Liver (tissue), 3 donors: ENCODE data around the gene OR8D2.
"Not testable (repeated sequence)": the region's sequence is repeated elsewhere in the genome, so short reads cannot be mapped to it uniquely, and the experiment has no call there.

Experiments used
- ATF3 ChIP-seq: IDR thresholded peaks from 2 replicates; pipeline ENCODE4 v1.6.1; 2016; ENCODE audit warnings: antibody characterized with exemption
- CTCF ChIP-seq: fragments of 150-350 bp; IDR thresholded peaks from 2 replicates; pipeline ENCODE4 v1.5.1; 2017; ENCODE audit warnings: improper control_type of control experiment, low read depth, low read length; ENCODE audit not compliant: missing input control
- FOXA2 ChIP-seq: IDR thresholded peaks from 2 replicates; pipeline ENCODE4 v1.6.1; 2016; ENCODE audit warnings: antibody characterized with exemption
- GABPA ChIP-seq, 2 donors: IDR thresholded peaks in 1 of 2; conservative IDR thresholded peaks in 1 of 2; 2 replicates each; pipeline ENCODE4 v1.6.1; 2016; ENCODE audit warnings: antibody characterized with exemption in 2 of 2, mild to moderate bottlenecking in 1 of 2, moderate library complexity in 1 of 2
- JUND ChIP-seq, 2 donors: IDR thresholded peaks; 2 replicates each; pipeline ENCODE4 v1.6.1; 2016; ENCODE audit warnings: antibody characterized with exemption in 2 of 2
- MAX ChIP-seq: IDR thresholded peaks from 2 replicates; pipeline ENCODE4 v1.6.1; 2016; ENCODE audit warnings: antibody characterized with exemption
- NR2F2 ChIP-seq: IDR thresholded peaks from 2 replicates; pipeline ENCODE4 v1.6.1; 2016; ENCODE audit warnings: antibody characterized with exemption
- RAD21 ChIP-seq, 2 donors: IDR thresholded peaks; 2 replicates each; pipeline ENCODE4 v1.6.1; 2016; ENCODE audit warnings: antibody characterized with exemption in 2 of 2, mild to moderate bottlenecking in 2 of 2
- REST ChIP-seq: IDR thresholded peaks from 2 replicates; pipeline ENCODE4 v1.6.1; 2016; ENCODE audit warnings: antibody characterized with exemption, mild to moderate bottlenecking
- SP1 ChIP-seq: IDR thresholded peaks from 2 replicates; pipeline ENCODE4 v1.6.1; 2018; ENCODE audit warnings: antibody characterized with exemption, mild to moderate bottlenecking
- TAF1 ChIP-seq: conservative IDR thresholded peaks from 2 replicates; pipeline ENCODE4 v1.6.1; 2016; ENCODE audit warnings: antibody characterized with exemption, mild to moderate bottlenecking
- YY1 ChIP-seq: IDR thresholded peaks from 2 replicates; pipeline ENCODE4 v1.6.1; 2016; ENCODE audit warnings: antibody characterized with exemption, mild to moderate bottlenecking
- donor health status: healthy.
- donor health status: healthy.

- not testable (repeated sequence) for TF ChIP-seq CTCF; NR2F2; YY1; JUND (IDR thresholded peaks at IDR 0.05); TAF1; ATF3; MAX; FOXA2; RAD21 (IDR thresholded peaks at IDR 0.05); REST; SP1; GABPA (IDR thresholded peaks at IDR 0.05 in 1 of 2, conservative IDR thresholded peaks at IDR 0.05 in 1 of 2)
Observed at GRCh38 chr11:124270886-124271285, 49.1 kb downstream of the OR8D2 start.
